ENCODE measurements around the gene TAOK2. TPM values are rescaled to one million over a fixed set of nuclear protein-coding genes. Genes with fewer than 3 reads are reported as not detected.

Gene TAOK2
- total RNA-seq, 6 experiments from 2014 or later = 15.8 to 19.6 (median 17.2) TPM

- WGBS (ENCODE audit: insufficient coverage, low coverage, low lambda C conversion rate, missing lambda C conversion rate) = 78% methylated on average over 12 of the region's 12 CpGs
- ATAC-seq = no peak
- Histone ChIP-seq H3K4me1 (no peaks in the 10 kb centered on the region), H3K27ac (no peak overlapping the region), H3K27me3 (no peaks in the 10 kb centered on the region), H3K36me3 (peaks cover 5 to 92% (median 48%) of the 10 kb centered on the region in 4 donors), H3K4me3 (no peak overlapping the region), H3K9me3 (no peaks in the 10 kb centered on the region)
- TF ChIP-seq POLR2A (IDR thresholded peaks at IDR 0.05) = no peak
- TF ChIP-seq CTCF (IDR thresholded peaks at IDR 0.05) = no peak
- intact Hi-C loops (cut with DNase I) = no loop called here
- DNase-seq = peak in 1 of 3 donors; percentile 28
These were observed 9.9 kb downstream of the TAOK2 start for GRCh38 chr16:29983420-29984136.

- TF ChIP-seq CTCF (IDR thresholded peaks at IDR 0.05) = no peak
- no peak for TF ChIP-seq POLR2A (IDR thresholded peaks at IDR 0.05)
- no peaks in the 10 kb centered on the region for H3K27me3 ChIP-seq
- peaks cover 0 to 85% (median 44%) of the 10 kb centered on the region in 4 donors for H3K36me3 ChIP-seq
- H3K27ac ChIP-seq = no peak overlapping the region
- intact Hi-C loops (cut with DNase I) = no loop called here
- WGBS (ENCODE audit: insufficient coverage, low coverage, low lambda C conversion rate, missing lambda C conversion rate) = 80% methylated on average over 4 of the region's 6 CpGs
- no peak for DNase-seq
- no peak for ATAC-seq
- H3K4me3 ChIP-seq = no peak overlapping the region
- H3K4me1 ChIP-seq = no peaks in the 10 kb centered on the region
- H3K9me3 ChIP-seq = no peaks in the 10 kb centered on the region
These were observed 10.6 kb downstream of the TAOK2 start for GRCh38 chr16:29984137-29984763.

GRCh38 chr16:29984764-29985147, 11.1 kb downstream of the TAOK2 start:
- TF ChIP-seq CTCF (IDR thresholded peaks at IDR 0.05) = no peak
- TF ChIP-seq POLR2A (IDR thresholded peaks at IDR 0.05) = no peak
- intact Hi-C loops (cut with DNase I) = no loop called here
- Histone ChIP-seq H3K9me3 (no peaks in the 10 kb centered on the region), H3K4me3 (no peak overlapping the region), H3K4me1 (no peaks in the 10 kb centered on the region), H3K27me3 (no peaks in the 10 kb centered on the region), H3K36me3 (peaks cover 0 to 80% (median 41%) of the 10 kb centered on the region in 4 donors), H3K27ac (no peak overlapping the region)
- ATAC-seq = no peak
- 94% methylated on average over 4 of the region's 5 CpGs for WGBS (ENCODE audit: insufficient coverage, low coverage, low lambda C conversion rate, missing lambda C conversion rate)
- no peak for DNase-seq

- 96% methylated on average over 12 of the region's 28 CpGs for WGBS (ENCODE audit: insufficient coverage, low coverage, low lambda C conversion rate, missing lambda C conversion rate)
- Histone ChIP-seq H3K27me3 (no peaks in the 10 kb centered on the region), H3K27ac (no peak overlapping the region), H3K4me3 (no peak overlapping the region), H3K4me1 (no peaks in the 10 kb centered on the region), H3K36me3 (peaks cover 0 to 80% (median 37%) of the 10 kb centered on the region in 4 donors), H3K9me3 (no peaks in the 10 kb centered on the region)
- intact Hi-C loops (cut with DNase I) = no loop called here
- TF ChIP-seq CTCF (IDR thresholded peaks at IDR 0.05) (no peak), POLR2A (IDR thresholded peaks at IDR 0.05) (no peak)
- no peak for ATAC-seq
- DNase-seq = peak in 1 of 3 donors; percentile 37
These were observed 11.7 kb downstream of the TAOK2 start for GRCh38 chr16:29985271-29985811.

Measured in right lobe of liver (tissue), 6 donors.